ENCODE measurements around the gene SLC38A1.

DNA sequence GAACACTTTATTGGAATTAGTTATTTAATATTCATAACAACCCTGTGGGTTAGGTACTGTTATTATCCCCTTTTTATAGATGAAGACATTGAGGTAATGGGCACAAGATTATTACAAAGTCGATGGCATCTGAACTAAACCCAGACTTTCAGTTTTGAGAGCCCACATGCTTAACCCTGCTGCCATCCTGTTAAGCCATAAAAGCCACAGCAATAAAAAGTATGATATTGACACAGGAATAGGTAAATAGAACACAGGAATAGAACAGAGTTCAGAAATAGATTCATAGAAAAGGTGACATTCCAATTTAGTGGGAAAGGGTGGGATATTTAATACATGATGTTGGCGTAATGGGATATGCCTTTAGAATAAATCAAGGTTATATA is 119.8 kb downstream of the SLC38A1 start:
- TF ChIP-seq, protein P1, sequence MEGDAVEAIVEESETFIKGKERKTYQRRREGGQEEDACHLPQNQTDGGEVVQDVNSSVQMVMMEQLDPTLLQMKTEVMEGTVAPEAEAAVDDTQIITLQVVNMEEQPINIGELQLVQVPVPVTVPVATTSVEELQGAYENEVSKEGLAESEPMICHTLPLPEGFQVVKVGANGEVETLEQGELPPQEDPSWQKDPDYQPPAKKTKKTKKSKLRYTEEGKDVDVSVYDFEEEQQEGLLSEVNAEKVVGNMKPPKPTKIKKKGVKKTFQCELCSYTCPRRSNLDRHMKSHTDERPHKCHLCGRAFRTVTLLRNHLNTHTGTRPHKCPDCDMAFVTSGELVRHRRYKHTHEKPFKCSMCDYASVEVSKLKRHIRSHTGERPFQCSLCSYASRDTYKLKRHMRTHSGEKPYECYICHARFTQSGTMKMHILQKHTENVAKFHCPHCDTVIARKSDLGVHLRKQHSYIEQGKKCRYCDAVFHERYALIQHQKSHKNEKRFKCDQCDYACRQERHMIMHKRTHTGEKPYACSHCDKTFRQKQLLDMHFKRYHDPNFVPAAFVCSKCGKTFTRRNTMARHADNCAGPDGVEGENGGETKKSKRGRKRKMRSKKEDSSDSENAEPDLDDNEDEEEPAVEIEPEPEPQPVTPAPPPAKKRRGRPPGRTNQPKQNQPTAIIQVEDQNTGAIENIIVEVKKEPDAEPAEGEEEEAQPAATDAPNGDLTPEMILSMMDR (IDR thresholded peaks at IDR 0.05), result no peak
- no peak for TF ChIP-seq POLR2A (IDR thresholded peaks at IDR 0.05)

All from upper lobe of left lung (tissue), 4 donors.